Limb (tissue), 2 donors: ENCODE data around the gene GNAI3.

Experiments used
- DNase-seq, 2 donors: peaks; one replicate each; pipeline ENCODE4 v3.0.0-alpha.2; 2016; ENCODE audit errors: extremely low spot score in 2 of 2

The GNAI3 gene

DNA sequence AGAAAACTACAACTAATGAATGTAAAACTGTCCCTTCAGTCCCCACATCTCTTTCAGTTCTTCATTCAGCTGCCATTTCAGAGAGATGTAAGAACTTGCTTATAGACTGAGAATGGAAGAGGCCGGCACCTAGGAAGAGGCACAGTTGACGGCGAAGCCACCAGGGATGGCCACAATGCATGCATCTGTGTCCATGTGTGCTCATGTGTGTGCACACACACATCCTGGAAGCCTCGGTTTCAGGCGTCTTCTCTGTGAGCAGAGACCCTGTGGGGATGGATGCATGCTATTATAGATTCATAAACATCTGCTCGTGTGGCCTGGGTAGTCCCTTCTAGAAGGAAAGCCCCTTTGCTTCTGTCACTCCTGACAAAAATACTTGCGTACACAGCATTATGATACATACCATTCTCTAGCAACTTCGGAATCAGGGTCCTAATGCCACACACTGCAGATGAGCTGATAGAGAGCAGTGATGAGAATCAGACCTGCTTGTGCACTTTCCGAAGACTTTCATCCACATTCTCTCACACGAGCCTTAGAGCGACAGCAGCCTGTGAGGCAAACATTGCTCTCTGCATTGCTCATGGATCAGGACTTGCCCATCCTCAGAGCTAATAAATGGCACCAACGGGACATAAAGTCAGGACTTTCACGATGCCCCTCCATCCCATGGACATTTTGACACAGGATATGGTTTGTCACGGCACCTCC is 21.2 kb upstream of the GNAI3 start:
- no peak for DNase-seq

- no peak for DNase-seq
Observed at GRCh38 chr1:109527846-109528695, 20.3 kb upstream of the GNAI3 start.

DNA sequence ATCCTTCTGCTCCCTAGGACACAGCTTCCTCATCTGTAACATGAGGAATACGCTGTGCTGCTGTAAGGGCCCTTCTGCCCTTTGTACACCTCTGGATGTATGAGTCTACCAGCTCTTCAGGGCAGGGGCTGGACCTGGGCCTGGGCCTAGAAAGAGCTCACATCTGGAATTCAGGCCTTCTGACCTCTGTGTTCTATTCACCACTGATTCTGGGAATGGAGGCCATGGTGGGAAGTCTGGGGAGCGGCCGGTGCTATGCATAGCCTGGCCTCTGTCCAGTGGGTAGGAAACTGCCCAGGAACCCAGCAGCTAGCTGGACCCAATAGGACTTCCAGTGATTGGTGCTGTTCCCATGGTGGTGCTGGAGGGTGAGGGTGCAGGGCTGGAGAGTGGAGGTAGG is 19.7 kb upstream of the GNAI3 start:
- no peak for DNase-seq

DNA sequence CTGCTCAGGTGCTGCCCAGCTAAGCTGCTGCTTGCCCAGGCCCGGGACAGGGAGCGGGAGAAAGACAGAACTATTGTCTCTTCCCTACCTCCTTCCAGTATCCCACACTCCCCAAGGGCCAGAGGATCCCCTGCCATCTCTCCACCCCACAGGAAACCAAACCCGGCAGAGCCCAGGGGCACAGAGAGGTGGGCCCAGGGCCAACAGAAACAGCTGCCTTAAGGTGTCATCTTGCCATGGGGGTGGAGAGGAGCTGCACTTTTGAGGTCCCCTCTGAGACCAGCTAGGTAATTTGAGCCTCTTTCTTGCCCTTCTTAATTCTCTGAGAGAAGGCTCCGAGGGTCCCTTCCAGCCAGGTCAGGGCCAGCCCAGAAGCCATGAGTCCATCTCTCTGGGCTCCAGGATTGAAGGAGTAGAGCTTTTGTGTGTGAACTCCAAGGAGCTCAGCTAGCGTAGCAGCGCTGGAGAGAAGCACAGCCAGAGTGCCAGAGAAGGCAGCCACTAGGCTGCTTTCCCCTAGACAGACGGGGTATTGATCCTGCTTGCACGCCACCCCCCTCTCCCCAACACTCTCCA is 18.4 kb upstream of the GNAI3 start:
- peak in 1 of 2 donors; percentile 66 for DNase-seq

GRCh38 chr1:109530457-109531087 is 17.8 kb upstream of the GNAI3 start:
- DNase-seq, result peak; percentile 75 to 77

GRCh38 chr1:109531380-109531779 is 17.0 kb upstream of the GNAI3 start:
- no peak for DNase-seq

GRCh38 chr1:109531826-109532364 is 16.5 kb upstream of the GNAI3 start:
- DNase-seq, result no peak

- DNase-seq, result peak; percentile 78 to 91
Observed at GRCh38 chr1:109532365-109533136, 15.9 kb upstream of the GNAI3 start.

DNA sequence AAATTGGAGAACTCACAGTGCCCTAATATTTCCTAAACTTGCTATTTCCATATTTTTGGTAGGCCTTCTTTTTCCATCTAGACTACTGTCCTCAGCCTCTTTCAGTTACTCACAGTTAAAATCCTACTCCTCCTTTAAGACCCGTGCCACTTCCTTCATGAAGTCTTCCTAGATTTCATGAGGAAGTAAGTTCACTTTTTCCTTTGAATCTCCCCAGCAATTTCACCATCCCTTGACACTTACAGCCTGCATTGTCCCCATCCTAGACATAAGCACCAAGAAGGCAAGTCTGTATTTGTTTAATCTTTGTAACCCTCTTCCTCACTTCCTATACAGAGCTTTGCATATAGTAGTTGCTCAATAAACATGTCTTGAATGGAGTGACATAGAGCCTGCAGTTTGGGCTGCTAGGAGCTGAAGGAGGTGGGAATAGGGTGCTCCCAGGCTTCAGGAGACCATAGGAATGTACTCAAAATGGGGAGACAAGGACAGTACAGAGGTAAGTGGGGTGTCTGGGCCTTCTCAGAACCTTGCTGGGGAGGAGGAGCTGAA is 14.0 kb upstream of the GNAI3 start:
- DNase-seq, result no peak

- no peak for DNase-seq
Observed at GRCh38 chr1:109535481-109535880, 12.9 kb upstream of the GNAI3 start.

GRCh38 chr1:109535971-109536491 is 12.4 kb upstream of the GNAI3 start:
- DNase-seq, result peak in 1 of 2 donors; percentile 52

DNA sequence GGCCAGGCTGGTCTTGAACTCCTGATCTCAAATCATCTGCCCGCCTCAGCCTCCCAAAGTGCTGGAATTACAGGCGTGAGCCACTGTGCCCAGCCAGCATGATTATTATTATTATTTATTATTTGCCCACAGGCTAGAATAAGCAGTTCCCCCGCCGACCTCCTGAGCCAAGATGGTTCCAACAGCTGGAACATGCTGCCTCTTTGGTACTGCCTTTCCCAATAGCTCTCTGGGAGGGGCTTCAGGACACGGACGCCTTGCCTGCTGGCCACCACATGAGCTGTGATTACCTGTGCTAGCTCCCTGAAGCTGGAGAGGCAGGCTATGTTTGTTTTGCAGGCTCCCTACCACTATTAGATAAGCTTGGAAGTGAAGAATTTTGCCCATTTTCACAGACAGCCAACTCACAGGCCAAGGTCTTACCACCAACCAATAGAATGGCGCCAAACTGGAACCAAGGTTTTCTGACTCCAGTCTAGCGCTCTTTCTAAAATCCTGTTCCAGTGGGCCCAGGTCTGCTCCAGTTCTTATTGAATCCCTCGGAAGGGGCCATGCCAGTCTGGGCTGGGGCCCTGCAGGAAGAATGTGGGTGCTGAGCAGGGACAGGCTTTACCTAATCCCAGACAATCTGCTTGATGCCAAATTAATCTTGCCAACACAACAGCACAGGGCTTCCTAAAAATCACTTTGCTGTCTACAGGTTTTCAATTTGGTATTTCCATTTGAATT is 10.8 kb upstream of the GNAI3 start:
- DNase-seq, result no peak

GRCh38 chr1:109538827-109539555 is 9.4 kb upstream of the GNAI3 start:
- DNase-seq, result no peak

DNA sequence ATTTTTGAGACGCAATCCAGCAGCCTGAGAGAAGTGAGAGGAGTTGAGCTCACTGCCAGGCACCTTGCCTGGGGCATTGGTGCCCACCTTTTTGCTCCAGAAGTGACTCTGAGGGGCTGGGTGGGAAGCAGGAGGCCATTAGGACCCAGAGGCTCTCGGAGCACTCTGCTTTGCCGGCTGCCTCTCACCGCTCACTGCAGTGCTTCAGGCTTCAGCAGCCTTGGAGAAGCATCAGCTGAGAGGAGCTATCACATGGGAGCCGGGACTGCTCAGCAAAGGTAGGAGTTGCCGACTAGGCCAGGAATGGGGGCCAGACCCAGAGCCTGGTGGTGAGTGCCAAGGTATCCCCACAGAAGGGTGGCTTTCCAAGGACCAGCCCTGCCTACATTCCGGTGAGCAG is 8.7 kb upstream of the GNAI3 start, which contains the start of gene GPR61:
TSS of gene GPR61 (plus strand) at position 197 of the 400 bp plus-strand sequence. CDS start 3,151 bp downstream, outside the sequence.
- DNase-seq, result no peak

DNA sequence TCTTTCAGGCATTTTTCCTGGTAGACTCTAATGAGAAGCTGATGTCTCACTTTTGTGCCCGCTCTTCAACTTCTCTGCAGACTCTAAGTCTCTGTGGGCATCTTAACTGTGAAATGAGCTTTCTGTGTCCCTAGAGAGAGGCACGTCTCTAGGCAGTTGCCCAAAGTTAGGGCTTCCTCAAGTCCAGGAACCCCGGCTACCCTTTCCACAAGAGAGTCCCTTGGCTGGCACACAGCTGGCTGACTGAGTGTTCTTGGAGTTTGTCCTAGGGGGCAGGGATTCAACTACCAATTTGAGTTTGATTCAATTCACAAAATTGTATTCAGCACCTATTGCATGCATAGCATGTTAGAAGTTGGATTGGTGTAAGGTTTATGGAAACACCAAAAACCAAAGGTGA is 7.3 kb upstream of the GNAI3 start:
- no peak for DNase-seq

GRCh38 chr1:109542657-109543056 is 5.8 kb upstream of the GNAI3 start:
- no peak for DNase-seq

- DNase-seq, result no peak
Observed at GRCh38 chr1:109543283-109543987, 5.0 kb upstream of the GNAI3 start.
